ENCODE measurements around the gene S100A3. TPM values are rescaled to one million over a fixed set of nuclear protein-coding genes. Genes with fewer than 3 reads are reported as not detected.
"Not testable (repeated sequence)": the region's sequence is repeated elsewhere in the genome, so short reads cannot be mapped to it uniquely, and the experiment has no call there.

S100A3 gene
- total RNA-seq, 1 donor from 2014 or later, result 0.66 TPM

DNA sequence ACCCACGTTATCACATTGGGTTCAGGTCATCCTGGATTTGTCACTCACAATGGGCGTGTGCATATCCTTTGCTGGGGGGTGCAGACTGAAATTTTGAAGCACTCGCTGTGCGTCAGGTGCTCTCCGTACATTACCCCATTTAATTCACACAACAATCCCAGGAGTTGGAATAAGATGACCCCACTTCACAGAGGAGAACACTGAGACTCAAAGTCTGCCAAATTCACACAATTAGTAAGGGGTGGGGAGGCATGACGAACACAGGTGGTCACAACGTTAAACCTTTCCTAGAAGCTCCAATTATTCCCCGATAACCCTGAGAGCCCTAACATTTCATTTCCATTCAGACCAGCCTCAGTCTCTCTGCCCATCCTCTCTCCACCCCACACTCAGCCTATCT, 20.4 kb upstream of the S100A3 start:
- DNase-seq (ENCODE audit: low read depth, low spot score), result no peak

DNA sequence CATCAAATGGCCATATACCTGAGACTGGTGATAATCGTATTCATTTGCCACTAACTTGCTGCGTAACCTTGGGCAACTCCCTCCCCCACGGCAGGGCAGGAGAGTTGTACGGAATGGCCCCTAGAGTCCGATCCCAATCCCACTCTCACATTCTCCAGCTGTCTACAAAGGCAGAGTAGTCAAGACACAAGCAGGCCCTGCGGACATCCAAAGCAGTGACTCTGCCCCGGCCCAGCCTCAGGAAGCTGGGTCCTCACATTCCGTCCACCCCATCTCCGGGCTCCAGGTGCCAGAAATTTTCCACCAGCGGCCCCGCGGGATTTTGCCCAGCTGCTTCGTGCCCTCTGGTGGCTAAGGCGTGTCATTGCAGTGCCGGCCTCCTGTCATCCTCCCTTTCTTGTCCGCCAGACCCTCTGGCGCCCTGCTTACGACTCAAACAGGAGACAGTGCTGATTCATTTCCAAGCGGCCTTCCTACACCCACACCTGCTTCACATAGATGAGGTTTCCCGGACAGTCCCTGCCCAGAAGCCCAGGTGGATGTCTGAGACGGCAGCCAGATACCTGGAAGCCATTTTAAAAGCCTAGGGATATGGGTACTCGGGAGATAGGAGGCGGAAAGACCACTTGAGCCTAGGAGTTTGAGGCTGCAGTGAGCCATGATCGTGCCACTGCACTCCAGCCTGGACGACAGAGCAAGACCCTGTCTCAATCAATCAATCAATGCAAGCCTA, 19.5 kb upstream of the S100A3 start:
- DNase-seq (ENCODE audit: low read depth, low spot score), result peak; percentile 57

DNA sequence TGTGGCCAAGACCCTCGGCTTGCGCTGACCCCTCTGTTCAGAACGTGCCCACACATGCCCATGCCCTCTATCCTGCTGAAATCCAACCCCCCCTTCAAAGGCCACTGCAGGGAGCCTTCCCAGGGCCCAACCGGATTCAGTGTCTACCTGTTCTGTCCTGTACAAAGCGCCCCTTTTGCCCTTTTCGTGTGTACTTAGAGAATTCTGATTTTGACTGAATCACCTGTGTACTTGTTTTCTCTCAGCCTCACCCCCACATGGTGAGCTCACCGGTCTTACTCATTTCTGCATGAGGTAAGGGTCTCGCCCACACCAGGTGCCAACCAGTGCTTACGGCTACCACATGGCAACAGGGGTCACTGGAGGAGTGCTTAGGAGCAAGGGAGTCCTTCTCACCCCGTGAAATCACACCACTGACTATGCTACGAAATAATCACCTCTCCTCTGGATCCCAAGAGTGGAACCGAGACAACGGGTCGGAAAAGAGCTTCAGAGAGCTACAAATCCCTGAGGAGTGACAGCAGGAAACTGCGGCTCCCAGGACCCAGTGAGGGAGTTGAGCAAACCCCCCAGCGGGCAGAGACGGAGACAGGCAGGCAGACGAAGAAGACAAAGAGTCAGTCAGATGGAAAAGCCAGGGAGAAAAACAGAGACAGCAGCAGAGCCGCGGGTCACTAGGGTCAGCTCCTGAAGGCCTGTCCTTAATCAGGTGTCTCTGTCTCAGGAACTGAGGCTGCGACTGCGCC, 18.7 kb upstream of the S100A3 start:
- no peak for DNase-seq (ENCODE audit: low read depth, low spot score)

DNA sequence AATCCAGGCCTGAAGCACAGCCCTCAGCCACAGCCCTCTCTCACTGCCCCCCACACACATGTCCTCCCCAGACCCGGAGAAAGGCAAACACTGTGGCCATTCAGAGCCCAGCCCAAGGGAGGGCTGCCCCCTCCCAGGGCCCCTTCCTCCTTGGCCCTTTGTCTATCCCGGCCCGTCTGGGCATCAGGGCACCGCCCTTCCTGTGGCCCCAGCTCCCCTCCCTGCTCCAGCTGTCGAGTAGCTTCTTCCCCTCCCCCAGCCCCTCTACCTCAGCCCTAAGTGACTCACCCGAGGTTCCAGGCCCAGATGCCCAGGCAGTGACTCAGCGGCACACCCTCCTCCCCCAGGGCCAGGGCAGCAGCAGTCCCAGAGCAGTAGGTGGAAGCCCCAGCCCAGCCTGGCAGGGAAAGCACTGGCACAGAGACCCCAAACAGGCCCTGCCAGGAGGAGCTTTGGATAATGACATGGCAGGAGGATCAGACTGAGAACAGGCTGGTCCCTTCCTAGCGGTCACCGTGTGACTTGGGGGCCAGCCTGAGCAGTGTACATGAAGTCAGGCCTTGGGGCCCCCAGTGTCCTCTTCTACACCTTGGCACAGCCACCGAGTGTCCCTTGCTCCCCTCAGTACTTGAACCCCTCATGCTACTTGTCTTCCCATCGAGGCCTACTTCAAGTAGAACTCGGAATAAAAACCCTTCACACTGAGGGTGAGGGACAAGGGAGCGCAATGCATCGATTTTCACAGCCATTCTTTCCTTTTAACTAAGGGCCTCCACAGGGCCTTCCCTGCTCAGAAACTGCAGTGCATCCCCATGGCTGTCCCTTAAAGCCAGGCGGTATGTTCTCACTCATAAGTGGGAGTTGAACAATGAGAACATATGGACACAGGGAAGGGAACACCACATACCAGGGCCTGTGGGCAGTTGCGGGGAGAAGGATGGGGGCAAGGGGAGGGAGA, 17.6 kb upstream of the S100A3 start:
- peak; percentile 92 for DNase-seq (ENCODE audit: low read depth, low spot score)

DNA sequence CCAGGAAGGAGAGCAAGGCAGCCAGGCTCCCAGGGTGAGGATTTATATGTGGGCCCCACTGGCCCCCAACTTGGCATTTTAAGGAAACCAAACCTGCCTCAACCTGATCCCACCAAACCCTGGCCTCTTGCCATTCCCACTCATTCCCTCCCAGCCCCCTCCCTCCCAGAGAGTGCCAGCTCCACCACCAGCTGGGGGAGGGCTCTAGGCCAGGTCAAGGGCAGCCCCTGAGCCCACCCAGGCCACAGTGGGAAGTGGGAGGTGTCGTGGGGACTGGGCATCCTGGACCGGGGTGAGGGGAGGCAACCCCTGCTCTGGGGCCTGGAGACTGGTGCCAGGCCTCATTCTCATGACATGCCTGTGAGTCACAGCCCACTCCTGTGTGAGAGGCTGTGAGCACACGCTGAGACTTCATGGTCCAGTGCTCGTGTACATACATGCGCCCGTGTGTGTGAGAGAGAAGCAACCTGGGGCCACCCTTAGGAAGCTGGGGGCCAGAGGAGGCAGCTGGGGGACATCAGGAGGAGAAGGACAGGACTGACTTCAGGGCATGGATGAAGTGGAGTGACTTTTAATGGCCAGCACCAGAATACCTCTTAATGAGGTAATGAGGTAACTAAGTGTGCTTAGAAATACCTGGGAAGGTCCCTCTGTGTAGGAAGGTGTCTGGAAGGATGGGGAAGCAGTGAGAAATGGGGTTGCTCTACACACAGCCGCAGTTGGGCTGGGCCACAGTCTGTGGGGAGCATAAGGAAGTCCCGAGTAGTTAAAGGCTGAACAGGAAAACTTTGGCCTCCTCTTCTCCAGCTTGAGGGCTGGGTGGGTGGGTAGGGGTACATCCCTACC, 16.7 kb upstream of the S100A3 start, which contains the start of gene S100A2:
Gene S100A2 (minus strand): TSS at position 316 of the 846 bp plus-strand sequence. CDS start 1,967 bp downstream, outside the sequence.
- DNase-seq (ENCODE audit: low read depth, low spot score), result peak; percentile 53

DNA sequence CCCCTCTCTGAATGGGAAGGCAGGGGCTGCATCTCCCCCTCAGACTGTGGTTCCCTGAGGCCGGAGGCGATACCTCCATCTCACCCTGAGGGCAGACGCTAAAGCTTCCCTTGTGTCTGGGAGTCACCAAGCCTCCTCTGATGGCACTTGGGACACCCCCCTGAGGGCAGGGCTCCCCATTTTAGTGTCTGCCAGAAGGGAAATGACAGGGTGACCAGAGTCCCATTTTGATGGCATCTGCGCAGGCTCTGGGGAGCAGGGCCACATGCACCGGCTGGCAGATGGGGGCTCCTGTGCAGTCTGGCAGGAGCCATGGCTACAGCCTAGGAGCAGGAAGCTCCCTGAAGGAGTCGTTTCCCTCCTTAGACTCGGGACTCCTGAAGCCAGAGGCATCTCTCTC, 14.9 kb upstream of the S100A3 start:
- DNase-seq (ENCODE audit: low read depth, low spot score), result no peak

DNA sequence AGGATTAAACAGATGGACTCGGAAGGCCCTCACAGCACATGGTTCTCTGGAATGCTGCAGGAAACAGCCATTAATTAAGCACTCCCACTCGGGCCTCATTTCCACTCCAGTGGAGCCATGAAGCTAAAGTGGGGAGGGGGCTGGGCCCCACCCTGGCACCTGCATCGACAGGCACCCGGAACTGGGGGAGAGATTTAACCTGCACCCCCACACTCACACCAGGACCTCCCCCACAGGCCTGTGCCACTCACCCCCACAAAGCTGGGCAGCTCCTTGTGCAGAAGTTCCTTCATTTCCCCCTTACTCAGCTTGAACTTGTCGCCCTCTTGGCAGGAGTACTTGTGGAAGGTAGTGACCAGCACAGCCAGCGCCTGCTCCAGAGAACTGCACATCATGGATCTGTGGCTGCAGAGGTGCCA, 14.4 kb upstream of the S100A3 start:
- DNase-seq (ENCODE audit: low read depth, low spot score), result no peak

DNA sequence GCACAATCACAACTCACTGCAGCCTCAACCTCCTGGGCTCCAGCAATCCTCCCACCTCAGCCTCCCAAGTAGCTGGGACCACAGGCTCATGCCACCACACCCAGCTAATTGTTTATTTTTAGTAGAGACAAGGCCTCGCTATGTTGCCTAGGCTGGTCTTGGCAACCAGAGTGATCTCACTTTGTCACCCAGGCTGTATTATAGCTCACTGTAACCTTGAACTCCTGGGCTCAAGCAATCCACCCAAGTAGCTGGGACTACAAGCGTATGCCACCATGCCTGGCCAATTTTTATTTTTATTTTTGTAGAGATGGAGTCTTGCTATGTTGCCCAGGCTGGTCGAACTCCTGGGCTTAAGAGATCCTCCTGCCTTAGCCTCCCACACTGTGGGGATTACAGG, 13.0 kb upstream of the S100A3 start:
- not testable (repeated sequence) for DNase-seq (ENCODE audit: low read depth, low spot score)

DNA sequence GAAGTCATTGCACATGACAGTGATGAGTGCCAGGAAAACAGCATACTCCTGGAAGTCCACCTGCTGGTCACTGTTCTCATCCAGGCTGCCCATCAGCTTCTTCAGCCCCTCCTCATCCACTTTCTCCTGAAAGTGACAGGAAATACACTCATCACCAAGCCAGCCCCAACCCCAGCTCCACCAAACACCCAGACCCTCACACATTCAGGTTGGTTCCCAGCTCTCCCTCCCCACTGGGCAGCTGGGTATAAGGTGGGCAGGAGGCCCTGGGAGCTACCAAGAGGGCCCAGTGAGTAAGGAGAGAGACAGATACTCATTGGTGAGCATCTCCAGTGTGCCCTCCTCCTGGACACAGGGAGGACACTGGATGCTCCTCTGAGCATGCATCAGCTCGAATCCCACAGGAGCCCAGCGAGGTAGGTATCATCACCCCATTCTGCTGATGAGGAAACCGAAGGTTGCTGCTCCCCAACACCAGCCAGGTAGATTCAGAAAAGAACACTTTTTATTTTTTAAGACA, 12.5 kb upstream of the S100A3 start:
- DNase-seq (ENCODE audit: low read depth, low spot score), result no peak

DNA sequence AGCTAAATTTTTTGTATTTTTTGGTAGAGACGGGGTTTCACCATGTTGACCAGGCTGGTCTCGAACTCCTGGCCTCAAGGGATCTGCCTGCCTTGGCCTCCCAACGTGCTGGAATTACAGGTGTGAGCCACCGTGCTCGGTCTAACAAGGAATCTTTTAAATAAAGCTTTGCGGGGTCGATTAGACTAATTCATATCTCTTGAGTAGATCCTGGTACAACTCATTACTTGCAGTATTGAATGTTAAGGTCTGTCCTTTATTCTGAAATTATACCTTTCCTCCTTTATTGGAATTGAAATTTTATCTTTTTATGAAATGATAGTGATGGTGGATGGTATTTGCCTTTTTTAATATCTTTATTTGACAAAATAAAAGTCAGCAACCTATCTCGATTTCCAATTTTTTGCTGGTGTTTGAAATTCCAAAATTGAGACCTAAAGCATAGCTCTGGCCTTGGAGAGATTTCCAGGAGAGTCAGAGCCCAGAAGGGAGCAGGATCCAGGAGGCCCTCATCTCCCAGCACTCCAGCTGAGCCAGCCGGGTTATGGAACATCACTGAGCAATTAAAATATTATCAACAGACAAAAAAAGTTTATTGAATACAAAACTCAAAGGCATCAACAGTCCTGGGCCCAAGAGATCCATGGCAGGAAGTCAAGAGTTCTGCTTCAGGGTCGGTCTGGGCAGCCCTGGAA, 11.9 kb upstream of the S100A3 start:
- no peak for DNase-seq (ENCODE audit: low read depth, low spot score)

DNA sequence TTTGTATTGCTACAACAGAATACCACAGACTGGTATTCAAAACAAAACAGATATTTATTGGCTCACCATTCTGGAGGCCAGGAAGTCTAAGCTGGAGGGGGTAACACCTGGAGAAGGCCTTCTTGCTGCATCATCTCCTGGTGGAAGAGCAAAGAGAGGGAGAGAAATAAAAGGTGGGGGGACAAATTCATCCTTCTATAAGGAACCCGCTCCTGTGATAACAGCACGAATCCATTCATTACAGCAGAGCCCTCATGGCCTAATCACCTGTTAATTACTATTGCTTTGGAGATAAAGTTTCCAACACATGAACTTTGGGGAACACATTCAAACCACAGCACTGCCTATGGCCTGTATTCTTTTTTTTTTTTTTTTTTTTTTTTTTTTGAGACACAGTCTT, 11.2 kb upstream of the S100A3 start:
- DNase-seq (ENCODE audit: low read depth, low spot score), result no peak

DNA sequence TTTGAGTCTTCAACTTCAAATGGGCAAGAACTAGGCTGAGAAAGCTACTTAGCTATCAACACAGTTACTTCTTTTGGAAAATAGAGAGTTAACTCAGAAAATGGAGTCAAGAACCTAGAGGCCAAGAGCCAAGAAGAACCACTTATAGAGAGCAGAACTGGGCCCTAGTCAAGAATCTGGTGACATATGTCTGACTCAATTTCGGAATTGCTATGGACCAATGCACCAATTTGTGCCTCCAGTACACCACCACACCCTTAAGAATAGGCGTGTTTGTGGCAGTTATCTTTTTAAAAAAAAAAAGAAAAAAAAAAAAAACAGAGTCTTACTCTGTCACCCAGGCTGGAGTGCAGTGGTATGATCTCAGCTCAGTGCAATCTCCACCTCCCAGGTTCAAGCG, 8.8 kb upstream of the S100A3 start:
- DNase-seq (ENCODE audit: low read depth, low spot score), result no peak

DNA sequence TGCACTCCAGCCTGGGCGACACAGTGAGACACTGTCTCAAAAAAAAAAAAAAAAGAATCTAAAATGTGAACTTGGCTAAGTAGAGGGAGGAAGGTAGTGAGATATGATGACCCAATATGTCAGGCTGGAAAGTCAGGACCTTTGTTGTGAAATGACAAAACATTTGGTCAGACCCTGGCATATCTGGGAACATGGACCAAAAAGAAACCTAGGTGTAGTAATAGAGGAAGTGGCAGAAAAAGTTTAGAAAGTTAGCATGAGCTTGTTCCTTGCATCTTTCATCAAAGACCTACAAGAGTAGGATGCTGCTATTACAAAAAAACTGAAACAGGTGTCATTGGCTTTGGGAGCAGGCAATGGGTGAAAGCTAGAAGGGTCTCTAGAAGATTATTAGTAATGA, 7.3 kb upstream of the S100A3 start:
- DNase-seq (ENCODE audit: low read depth, low spot score), result no peak

DNA sequence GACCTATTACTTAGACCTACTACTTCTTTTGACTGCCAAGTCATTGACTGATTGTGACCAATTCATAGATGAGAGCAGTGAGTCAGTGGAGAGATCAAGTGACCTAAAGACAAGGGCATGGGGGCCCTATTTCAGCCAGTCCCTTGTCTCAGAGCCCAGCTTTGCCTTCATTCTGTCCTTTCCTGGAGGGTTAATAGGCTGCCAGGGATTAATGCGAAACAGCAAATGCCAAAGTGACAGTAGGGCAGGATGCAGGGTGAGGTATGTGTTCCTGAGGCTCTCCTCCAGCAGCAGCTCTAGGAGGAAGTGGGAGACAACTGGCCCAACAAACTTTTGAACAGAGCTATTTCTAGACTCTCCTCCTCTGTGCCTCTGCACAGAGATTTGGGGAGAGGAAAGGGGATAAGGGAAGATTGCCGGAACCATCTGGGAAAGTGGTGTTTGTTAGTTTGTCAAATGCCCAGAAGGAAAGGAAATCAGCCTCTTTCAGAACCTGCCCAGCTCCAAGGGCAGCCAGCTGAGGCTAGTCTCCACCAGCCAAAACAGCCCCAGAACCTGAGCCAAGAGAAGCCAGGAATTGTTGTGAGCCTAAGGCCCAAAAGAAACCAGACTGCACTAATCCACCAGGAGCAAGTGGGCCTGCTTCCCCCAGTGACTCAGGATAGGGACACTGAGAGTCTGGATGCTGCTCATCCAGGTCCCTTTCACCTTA, 4.9 kb upstream of the S100A3 start:
- no peak for DNase-seq (ENCODE audit: low read depth, low spot score)

DNA sequence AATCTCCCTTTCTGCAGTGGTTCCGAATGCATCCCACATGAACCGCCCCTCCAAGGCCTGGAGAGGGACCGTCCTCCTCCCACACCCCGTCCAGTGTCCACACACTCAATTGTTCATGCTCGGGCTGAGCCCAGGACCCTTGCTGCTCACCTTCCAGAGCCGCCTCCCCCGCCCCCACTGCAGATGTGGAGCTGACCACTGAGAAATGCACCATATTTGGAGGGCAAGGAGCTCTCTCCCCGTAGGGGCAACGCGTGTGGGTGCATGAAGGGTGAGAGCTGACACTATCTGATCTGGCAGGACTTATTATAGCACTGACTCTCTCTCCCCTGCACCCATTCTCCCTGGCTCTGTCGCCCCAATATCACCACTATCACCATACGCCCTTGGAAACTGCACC, 4.0 kb upstream of the S100A3 start:
- no peak for DNase-seq (ENCODE audit: low read depth, low spot score)

DNA sequence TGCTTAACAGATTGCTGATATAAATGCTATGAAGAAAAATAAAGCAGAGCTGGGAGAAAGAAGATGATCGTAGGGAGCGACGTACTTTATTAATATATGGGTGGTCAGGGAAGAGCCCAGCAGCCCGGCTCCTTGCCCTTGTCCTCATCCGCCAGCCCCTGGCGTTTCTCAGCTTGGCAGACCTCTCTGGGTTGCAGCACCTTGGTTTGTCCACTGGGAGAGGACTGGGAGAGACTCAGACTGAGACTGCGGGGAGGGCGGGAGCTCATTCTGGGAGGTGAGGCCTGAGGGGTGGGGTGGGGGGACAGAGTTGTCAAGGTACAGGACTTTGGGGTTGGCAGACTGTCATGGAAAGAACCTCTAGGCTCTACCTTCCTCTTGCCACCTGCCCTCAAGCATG, 3.3 kb upstream of the S100A3 start:
- DNase-seq (ENCODE audit: low read depth, low spot score), result no peak

DNA sequence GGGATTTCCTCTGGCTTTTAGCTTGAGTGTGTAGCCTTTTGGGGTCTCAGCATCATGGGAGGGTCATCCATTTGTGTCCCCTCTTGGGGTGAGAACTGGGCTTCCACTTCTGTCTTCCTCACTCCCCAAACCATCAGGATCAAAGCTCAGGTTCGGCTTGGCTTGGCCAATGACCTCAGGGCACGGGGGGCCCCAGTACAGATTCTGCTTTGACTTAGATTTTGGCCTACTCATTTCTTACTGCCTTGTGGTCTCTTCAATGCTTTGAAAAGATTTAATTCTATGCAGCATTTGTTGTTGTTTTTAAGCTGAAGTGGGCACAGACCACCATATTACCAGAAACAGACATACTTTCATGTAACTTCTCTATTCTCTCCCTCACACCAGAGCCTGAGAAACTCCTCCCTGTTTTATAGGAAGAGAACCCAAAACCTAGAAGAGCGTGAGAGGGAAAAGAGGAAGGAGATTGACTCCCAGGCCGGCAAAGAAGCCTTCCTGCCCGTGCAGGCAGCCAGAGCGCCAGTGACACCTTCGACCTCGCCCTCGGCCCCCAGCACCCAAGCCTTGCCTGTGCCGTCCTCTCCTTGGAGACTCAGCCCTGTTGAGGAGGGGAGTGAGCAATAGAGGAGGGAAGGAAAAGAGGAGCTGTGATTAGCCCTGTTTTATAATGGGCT, 1.9 kb upstream of the S100A3 start:
- no peak for DNase-seq (ENCODE audit: low read depth, low spot score)

DNA sequence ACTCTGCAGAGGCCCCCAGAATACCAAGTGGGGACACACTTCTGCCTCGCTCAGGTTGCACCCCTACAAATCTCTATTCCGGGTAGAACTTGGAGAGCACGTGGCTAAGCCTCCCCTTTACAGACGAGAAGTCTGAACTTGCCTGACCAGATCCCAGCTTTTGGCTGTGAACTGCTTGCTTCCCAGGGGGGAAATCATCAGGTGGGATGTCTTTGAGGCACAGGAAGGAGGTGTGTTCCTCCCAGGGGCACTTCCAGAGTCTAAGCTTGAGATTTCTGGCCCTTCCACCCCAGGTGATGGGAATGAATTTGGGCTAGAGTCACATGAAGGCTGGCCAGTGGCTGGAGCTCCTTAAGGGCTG, 1.3 kb upstream of the S100A3 start:
- DNase-seq (ENCODE audit: low read depth, low spot score), result no peak

Data from pulmonary artery endothelial cell (primary cell).